HG03565 (cell line): Measurements from ENCODE around the gene ZC2HC1B.
"Not testable (repeated sequence)": the region's sequence is repeated elsewhere in the genome, so short reads cannot be mapped to it uniquely, and the experiment has no call there.

Experiments
- ATAC-seq: cut with Tn5 transposase; IDR thresholded peaks from one replicate; pipeline ENCODE4 v1.9.1; 2021; ENCODE audit warnings: mild to moderate bottlenecking, moderate library complexity; ENCODE audit not compliant: unreplicated experiment

ZC2HC1B gene, protein sequence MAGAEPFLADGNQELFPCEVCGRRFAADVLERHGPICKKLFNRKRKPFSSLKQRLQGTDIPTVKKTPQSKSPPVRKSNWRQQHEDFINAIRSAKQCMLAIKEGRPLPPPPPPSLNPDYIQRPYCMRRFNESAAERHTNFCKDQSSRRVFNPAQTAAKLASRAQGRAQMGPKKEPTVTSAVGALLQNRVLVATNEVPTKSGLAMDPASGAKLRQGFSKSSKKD

DNA sequence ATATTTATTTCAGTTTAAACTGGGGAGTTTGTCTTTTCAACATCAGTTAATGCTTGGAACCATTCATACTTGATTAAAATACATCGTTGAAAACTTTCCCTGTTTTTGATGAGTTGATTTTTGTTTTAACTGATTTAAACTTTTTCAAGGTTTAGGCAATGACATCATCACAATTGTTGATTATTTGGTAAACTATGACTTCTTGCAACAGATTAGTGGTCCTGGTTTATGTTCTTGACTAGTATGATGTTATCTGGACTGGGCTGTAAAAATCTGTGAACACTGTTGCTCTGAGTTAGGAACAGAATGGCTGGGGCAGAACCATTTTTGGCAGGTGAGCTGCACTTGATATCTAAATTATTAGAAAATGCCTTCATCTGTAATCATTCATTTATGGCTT is at the start of gene ZC2HC1B:
TSS of gene ZC2HC1B (plus strand) at position 241 of the 400 bp plus-strand sequence. CDS start at position 307, 66 bp downstream.
- no peak for ATAC-seq

DNA sequence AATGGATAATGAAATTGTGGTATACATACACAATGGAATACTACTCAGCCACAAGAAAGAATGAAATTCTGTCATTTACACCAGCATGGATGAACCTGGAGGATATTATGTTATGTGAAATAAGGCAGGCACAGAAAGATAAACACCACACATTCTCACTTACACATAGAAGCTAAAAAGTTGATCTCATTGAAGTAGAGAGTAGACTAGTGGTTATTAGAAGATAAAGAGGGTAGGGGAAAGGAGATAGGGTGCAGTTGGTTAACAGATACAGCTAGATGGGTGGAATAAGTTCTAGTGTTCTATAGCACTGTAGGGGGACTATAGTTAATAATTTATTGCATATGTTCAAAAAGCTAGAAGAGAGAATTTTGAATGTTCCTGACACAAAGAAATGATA is 46.7 kb upstream of the ZC2HC1B start:
- ATAC-seq, result no peak

DNA sequence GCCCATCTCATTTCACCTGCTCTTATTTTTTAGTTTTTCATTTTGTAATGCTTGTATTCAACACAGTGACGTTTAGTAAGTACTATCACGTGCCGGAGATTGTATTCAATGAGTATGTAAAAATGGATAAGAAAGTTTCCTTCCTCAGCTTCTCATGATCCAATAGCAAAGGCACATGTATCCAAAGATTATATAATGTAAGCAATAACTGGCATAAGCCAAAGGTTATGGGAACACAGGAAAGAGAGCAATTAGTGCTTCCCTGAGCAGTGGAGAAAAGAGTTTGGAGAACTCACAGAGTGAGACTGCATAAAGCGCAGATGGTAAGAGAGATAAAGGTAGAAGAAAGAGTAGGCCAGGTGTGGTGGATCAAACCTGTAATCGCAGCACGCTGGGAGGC is 42.9 kb upstream of the ZC2HC1B start:
- no peak for ATAC-seq

DNA sequence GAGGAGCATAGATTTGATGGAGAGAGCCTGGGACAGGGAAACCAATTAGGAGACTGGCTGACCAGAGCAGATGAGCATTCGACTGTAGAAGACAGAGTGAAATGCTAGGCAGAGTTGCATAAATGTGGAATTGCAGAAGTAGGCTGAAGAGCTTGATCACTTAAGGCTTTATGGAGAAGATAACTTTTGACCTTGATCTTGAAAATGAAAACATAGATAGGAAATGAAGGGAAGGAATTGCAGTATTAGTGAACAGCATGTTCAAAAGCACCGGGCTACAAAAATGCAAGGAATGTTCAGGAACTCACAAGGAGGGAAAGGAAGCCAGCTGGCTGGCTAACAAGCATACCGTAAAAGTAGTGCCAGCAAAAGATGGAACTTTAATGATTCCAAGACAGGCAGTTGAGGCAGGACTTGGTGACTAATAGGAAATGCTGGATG is 41.7 kb upstream of the ZC2HC1B start:
- ATAC-seq, result no peak

DNA sequence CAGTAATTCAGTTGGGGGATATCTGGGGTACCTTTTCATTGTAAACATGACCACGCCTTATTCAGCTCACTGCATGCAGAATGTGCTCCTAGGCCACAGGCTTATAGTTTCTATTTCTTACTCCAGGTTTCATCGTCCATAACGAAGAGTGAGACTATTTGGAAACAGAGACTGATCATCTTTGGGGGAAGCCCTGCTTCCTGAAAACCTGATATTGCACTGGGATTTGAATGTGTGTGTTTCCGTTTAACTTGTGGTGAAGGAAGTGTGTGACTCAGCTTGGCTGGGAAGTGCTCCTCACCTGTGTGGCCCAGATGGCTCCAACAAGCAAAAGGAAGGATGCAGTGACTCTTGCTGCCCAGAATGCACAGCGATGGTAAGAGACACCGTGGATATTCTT is 40.7 kb upstream of the ZC2HC1B start:
- ATAC-seq, result no peak

DNA sequence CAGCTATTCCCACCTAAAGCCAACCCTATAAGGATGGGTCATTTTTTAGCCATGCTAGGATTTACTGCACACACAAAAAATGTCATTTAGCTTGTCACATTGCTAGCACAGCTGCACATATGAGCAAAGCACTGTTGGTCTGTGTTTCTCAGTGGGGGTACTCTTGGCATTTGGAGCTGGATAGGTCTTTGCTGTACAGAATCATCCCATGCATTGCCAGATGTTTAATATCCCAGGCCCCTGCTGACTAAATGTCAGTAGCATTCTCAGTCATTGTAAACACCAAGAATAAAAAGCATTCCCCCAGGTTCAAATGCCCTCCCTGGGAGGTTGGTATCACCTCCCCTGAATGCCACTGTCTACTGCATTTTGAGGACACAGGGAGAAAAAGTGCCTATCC is 35.7 kb upstream of the ZC2HC1B start:
- ATAC-seq, result no peak

DNA sequence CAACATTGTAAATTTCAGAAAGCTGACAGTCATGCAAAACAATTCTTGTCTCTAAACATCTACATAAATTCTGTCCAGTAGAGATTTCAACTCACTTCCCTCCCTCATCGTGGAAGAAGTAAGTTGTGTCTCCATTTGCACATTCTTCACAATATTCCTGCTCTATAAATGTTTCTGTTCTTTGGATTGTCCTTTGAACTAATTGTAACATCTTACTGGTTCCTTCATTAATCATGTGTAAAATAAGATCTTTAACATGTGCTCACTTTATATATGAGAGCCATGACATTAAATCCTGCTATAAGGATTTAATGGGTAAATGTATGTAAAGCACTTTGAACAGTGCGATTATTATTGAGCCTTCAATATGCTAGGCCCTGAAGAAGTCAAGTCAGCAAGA is 28.1 kb upstream of the ZC2HC1B start:
- no peak for ATAC-seq

DNA sequence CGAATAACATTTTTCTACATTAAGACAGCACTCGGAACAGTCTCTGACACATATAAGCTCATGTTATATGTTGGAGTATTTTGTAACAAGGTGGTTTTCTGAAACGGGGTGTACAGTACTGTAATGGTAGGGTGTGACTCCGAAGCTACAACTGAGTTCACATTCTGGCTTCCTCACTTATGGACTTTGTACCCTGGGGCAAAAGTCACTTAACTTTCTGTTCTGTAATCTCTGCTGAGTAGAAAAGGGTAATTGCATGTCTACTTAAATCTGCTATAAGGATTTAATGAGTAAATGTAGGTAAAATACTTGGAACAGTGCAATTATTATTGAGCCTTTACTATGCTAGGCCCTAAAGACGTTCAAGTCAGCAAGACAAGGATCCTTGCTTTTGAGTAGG is 25.9 kb upstream of the ZC2HC1B start:
- no peak for ATAC-seq

DNA sequence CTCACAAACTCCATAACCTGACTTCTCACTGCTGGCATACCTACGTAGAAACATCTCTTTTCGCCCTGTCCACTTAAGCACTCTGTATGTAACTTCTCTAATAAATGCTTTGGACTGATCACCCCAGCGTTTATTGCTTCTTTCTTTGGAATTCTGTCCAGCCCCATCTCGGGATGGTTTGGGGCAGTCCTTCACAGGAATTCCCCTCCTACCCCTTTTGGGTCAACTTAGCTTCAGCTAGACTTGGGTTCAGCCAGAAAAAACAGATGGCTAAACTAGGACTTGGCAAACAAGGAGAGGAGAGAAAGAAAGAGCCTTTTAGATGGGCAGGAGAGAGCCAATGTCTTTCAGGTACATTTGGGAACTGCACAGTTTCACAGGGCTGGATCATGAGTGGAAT is 25.1 kb upstream of the ZC2HC1B start:
- no peak for ATAC-seq

DNA sequence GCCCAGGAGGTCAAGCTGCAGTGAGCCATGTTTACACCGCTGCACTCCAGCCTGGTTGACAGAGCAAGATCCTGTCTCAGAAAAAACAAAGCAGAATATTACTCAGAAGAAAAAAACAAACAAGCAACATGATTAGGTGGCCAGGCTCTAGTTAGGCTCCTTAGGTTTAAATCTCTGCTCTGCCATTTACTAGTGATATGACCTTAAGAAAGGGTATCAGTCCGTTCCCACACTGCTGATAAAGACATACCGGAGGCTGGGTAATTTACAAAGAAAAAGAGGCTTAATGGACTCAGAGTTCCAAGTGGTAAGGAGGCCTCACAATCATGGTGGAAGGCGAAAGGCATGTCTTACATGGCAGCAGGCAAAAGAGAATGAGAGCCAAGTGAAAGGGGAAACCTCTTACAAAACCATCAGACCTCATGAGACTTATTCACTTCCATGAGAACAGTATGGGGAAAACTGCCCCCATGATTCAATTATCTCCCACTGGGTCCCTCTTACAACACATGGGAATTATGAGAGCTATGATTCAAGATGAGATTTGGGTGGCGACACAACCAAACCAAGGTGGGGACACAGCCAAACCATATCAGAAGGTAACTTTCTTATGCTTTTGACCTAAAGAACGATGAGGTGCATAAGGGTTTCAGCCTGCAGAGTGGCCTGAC is 23.5 kb upstream of the ZC2HC1B start:
- no peak for ATAC-seq

DNA sequence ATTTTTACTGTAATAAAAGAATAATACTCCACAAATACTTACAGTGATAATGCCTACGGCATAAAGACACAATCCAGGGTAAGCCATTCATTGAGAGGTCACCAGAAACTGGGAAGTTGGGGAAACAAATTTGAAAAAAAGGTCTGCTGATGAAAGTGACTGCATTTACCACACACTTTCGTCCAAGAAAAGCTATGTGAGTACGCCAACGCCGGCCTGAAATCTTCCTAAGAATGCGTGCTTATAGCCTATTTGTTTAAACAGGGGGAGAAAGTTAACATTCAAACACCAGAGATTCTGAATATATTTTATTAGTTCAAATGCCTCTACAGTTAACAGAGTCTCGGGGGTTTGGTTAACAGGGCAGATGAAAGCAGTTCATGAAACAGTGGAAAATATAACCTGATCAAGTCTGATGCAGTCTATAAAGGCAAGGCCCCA is 21.8 kb upstream of the ZC2HC1B start:
- no peak for ATAC-seq

DNA sequence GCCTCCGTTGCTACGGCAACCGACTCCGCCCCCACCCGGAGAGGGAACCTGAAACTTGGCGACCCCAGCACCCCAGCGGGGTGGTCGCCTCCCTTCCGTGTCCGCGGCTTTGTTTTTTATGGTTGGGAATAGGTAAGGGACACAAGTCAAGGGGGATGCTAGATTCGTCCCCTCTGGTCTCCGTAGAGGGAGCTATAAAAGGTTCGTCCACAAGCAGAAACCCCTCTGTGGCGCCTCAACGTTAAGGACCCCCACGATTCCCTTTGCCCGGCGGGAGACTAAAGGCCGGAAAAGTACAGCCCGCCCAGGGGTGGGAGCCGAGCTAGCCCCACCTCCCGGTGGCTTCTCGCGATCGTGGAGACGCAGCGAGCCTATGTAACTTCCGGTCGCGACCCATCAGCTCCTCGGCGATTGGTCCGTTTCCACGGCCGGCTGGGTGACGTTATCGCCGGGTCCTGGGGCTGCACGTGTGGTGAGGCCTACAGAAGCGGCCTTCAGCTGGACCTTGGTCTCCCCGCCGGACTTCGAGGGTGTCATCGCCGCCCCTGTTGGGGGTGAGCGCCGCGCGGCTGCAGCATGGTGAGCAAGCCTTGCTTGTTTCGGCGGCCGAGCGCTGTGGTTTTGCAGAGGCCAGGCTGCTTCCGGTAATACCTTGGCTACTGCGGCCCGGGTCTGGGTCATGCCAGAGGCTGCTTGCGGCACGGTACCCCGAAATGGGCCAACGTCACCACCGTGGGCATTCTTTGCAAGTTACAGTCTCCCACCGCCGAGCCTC is 21.2 kb upstream of the ZC2HC1B start, which contains the start of gene LTV1:
TSS of gene LTV1 (plus strand) at position 437 of the 775 bp plus-strand sequence. CDS start at position 577, 140 bp downstream.
- ATAC-seq, result peak; percentile 99

DNA sequence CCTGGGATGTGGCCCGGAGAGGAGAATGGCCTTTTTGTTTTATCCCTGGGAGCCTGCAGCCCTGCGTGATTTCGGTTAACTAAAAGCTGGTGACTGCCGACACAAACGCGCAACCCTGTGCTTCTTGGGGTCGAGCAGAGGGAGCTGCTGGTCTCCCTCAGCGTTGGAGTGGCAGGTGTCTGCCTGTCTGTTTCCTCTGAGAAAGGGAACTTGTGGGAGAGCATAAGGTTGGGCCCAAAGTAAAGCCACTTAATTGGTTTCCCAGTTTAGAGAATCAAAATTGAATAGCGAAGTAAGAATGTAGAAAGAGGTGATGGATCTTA is 20.6 kb upstream of the ZC2HC1B start:
- ATAC-seq, result no peak

DNA sequence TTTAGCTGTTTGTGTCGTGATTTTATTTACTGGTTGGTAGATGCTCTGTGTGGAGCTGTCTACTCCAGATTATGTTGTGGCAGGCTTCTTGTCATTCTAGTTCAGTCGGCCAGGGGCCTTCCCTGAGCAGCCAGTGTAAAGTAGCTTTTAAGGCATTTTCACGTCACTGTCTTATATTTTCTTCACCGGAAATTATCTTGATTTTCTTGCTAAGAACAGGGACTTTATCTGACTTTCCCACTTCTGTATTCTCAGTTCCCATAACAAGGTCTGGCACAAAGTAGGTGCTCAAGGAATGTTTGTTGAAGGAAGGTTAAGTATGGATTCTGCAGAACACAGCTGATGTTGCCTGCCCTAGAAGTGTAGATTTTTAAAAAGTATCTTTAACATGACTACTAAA is 20.3 kb upstream of the ZC2HC1B start:
- no peak for ATAC-seq

DNA sequence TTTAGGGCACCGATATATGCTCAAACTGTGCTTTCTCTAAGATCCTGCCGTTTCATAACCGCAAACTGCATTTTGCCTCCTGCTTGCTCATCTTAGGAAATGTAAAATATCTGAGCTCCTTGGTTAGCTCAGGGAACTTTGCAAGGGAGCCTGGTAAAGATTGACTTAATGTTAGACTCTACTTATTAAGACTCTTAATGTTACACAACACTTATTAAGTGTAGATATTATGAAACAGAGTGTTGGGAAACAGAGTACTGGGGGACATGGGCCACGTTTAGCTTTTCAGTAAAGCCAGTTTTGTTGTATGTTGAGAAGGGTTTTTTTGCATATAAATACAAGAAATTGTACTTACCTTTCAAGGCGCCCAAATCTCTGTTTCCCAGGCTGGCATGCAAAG is 19.2 kb upstream of the ZC2HC1B start:
- ATAC-seq, result no peak

DNA sequence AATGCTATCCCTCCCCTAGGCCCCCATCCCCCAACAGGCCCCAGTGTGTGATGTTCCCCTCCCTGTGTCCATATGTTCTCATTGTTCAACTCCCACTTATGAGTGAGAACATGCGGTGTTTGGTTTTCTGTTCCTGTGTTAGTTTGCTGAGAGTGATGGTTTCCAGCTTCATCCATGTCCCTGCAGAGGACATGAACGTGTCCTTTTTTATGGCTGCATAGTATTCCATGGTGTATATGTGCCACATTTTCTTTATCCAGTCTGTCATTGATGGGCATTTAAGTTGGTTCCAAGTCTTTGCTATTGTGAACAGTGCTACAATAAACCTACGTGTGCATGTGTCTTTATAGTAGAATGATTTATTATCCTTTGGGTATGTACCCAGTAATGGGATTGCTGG is 12.6 kb upstream of the ZC2HC1B start:
- not testable (repeated sequence) for ATAC-seq

DNA sequence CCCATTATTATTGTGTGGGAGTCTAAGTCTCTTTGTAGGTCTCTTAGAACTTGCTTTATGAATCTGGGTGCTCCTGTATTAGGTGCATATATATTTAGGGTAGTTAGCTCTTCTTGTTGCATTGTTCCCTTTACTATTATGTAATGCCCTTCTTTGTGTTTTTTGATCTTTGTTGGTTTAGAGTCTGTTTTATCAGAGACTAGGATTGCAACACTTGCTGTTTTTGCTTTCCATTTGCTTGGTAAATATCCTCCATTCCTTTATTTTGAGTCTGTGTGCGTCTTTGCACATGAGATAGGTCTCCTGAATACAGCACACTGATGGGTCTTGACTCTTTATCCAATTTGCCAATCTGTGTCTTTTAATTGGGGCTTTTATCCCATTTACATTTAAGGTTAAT is 9.2 kb upstream of the ZC2HC1B start:
- ATAC-seq, result not testable (repeated sequence)

DNA sequence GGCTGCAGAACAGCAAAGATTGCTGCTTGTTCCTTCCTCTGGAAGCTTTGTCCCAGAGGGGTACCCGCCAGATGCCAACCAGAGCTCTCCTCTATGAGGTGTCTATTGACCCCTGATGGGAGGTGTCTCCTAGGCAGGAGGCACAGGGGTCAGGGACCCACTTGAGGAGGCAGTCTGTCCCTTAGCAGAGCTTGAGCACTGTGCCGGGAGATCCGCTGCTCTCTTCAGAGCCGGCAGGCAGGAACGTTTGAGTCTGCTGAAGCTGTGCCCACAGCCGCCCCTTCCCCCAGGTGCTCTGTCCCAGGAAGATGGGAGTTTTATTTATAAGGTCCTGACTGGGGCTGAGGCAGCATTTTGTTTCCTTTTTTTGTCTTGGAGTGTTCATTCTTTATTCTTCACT is 7.5 kb upstream of the ZC2HC1B start:
- not testable (repeated sequence) for ATAC-seq

DNA sequence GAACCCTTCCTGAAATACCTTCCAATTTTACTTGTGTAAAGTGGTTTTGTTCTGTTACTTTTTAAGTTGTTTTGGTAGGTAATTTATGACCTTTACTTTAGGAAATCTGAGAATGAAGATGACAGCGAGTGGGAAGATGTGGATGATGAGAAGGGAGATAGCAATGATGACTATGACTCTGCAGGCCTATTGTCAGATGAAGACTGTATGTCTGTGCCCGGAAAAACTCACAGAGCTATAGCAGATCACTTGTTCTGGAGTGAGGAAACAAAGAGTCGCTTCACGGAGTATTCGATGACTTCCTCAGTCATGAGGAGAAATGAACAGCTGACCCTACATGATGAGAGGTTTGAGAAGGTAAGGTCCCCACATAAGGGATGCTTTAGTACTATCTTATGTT is 6.6 kb upstream of the ZC2HC1B start:
- no peak for ATAC-seq

DNA sequence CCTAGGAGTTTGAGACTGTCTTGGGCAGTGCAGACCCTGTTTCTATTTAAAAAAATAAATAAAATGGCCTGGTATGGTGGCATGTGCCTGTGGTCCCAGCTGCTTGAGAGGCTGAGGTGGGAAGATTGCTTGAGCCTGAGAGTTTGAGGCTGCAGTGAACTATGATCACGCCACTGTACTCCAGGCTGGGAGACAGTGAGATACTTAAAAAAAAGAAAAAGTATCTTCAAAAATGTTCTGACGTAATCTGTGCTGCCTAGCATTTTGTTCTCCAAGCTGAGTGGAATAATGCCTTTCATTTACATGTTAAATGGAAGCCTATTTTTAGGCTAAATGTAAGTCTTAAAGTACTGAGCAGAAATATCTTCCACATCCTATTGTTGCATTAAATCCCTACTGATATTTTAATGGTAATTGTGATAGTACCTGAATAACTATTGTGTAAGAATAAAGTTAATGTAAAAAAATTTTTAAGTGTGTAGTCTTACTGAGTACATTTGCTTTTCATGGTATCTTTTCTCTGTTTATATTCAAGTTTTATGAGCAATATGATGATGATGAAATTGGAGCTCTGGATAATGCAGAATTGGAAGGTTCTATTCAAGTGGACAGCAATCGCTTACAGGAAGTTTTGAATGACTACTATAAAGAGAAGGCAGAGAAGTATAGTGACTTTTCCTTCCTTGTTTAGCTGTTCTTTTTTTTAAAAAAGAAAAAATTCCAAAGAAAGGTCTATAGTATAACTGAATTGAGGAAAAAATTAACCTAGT is 4.2 kb upstream of the ZC2HC1B start:
- ATAC-seq, result no peak

DNA sequence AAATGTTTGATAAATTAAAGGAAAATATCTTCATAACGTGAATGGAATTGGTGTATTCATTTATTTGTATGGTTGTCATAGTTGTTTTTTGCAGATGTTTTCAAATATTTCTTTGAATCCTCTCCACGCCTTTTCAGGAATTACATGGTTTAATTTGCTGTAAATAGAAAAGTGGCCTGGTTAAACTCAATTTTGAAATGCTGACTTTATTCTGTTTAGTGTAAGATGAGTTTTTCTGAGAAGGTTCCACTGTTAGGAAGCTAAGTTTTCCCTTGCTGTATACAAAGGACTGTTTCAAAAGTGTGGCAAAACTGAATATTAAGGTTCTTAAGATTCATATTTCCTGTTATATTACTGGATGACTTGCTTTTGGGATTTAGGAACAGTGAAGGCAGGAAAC is 503 bp upstream of the ZC2HC1B start:
- no peak for ATAC-seq
